ENCODE results near the gene CNTN4.

Gene CNTN4

GRCh38 chr3:2236203-2236602 lies 137.5 kb downstream of the CNTN4 start:
- Histone ChIP-seq H3K4me3 (replicated peaks; ENCODE audit: insufficient read depth, low read length) (no peak overlapping the region), H3K27ac (replicated peaks) (no peak overlapping the region), H3K27me3 (ENCODE audit: insufficient read depth, poor library complexity, severe bottlenecking) (no peaks in the 10 kb centered on the region)
- TF ChIP-seq CTCF (IDR thresholded peaks at IDR 0.05; ENCODE audit: insufficient read depth, low read length): no peak
- no peak for TF ChIP-seq REST (IDR thresholded peaks at IDR 0.05; ENCODE audit: insufficient replicate concordance, low read depth)
- TF ChIP-seq GABPA (IDR thresholded peaks at IDR 0.05; ENCODE audit: low read depth): no peak
- no peak for TF ChIP-seq SPI1 (IDR thresholded peaks at IDR 0.05; ENCODE audit: borderline replicate concordance, low read depth)
- TF ChIP-seq POLR2AphosphoS5 (IDR thresholded peaks at IDR 0.05; ENCODE audit: low read depth): no peak
- DNase-seq (ENCODE audit: low read depth in 1 of 2, low spot score in 1 of 2): no peak

- no peak for TF ChIP-seq POLR2AphosphoS5 (IDR thresholded peaks at IDR 0.05; ENCODE audit: low read depth)
- TF ChIP-seq GABPA (IDR thresholded peaks at IDR 0.05; ENCODE audit: low read depth): no peak
- TF ChIP-seq SPI1 (IDR thresholded peaks at IDR 0.05; ENCODE audit: borderline replicate concordance, low read depth): no peak
- TF ChIP-seq REST (IDR thresholded peaks at IDR 0.05; ENCODE audit: insufficient replicate concordance, low read depth): no peak
- no peak for TF ChIP-seq CTCF (IDR thresholded peaks at IDR 0.05; ENCODE audit: insufficient read depth, low read length)
- H3K27ac ChIP-seq (replicated peaks): no peak overlapping the region
- DNase-seq (ENCODE audit: low read depth in 1 of 2, low spot score in 1 of 2): no peak
- no peaks in the 10 kb centered on the region for H3K27me3 ChIP-seq (ENCODE audit: insufficient read depth, poor library complexity, severe bottlenecking)
- H3K4me3 ChIP-seq (replicated peaks; ENCODE audit: insufficient read depth, low read length): no peak overlapping the region
These were observed 145.5 kb downstream of the CNTN4 start for GRCh38 chr3:2244137-2244536.

- TF ChIP-seq POLR2AphosphoS5 (IDR thresholded peaks at IDR 0.05; ENCODE audit: low read depth) (no peak), SPI1 (IDR thresholded peaks at IDR 0.05; ENCODE audit: borderline replicate concordance, low read depth) (no peak), GABPA (IDR thresholded peaks at IDR 0.05; ENCODE audit: low read depth) (no peak)
- no peak for DNase-seq (ENCODE audit: low read depth in 1 of 2, low spot score in 1 of 2)
- H3K27me3 ChIP-seq (ENCODE audit: insufficient read depth, poor library complexity, severe bottlenecking): no peaks in the 10 kb centered on the region
- no peak overlapping the region for H3K27ac ChIP-seq (replicated peaks)
- H3K4me3 ChIP-seq (replicated peaks; ENCODE audit: insufficient read depth, low read length): no peak overlapping the region
These were observed 148.4 kb downstream of the CNTN4 start for GRCh38 chr3:2246873-2247648.

- Histone ChIP-seq H3K27me3 (ENCODE audit: insufficient read depth, poor library complexity, severe bottlenecking) (no peaks in the 10 kb centered on the region), H3K27ac (replicated peaks) (no peak overlapping the region), H3K4me3 (replicated peaks; ENCODE audit: insufficient read depth, low read length) (no peak overlapping the region)
- DNase-seq (ENCODE audit: low read depth in 1 of 2, low spot score in 1 of 2): no peak
- TF ChIP-seq REST (IDR thresholded peaks at IDR 0.05; ENCODE audit: insufficient replicate concordance, low read depth) (no peak), GABPA (IDR thresholded peaks at IDR 0.05; ENCODE audit: low read depth) (no peak), POLR2AphosphoS5 (IDR thresholded peaks at IDR 0.05; ENCODE audit: low read depth) (no peak), CTCF (IDR thresholded peaks at IDR 0.05; ENCODE audit: insufficient read depth, low read length) (no peak), SPI1 (IDR thresholded peaks at IDR 0.05; ENCODE audit: borderline replicate concordance, low read depth) (no peak)
These were observed 149.2 kb downstream of the CNTN4 start for GRCh38 chr3:2247831-2248230.
